T-cell (primary cell): ENCODE measurements around the gene MICU1. TPM values are rescaled to one million over a fixed set of nuclear protein-coding genes. Genes with fewer than 3 reads are reported as not detected.
"Not testable (repeated sequence)": the region's sequence is repeated elsewhere in the genome, so short reads cannot be mapped to it uniquely, and the experiment has no call there.

Source experiments
- ATAC-seq, 4 experiments: fragments of 200-7000 bp in 3 of 4; fragments of 150-1000 bp in 1 of 4; cut with Tn5 transposase; replicated peaks in 1 of 4; 1 replicate in 3 of 4; 2 replicates in 1 of 4; pipeline ENCODE4 v1.10.0; 2021; ENCODE audit warnings: moderate library complexity in 3 of 4, mild to moderate bottlenecking in 2 of 4, moderate number of reproducible peaks in 1 of 4
- CTCF ChIA-PET, 2 donors: fragments of 300-600 bp; sonication (Branson Sonifier 250); formaldehyde crosslinking; loops; one replicate each; lab custom pipeline; 2022; ENCODE audit warnings: antibody characterized with exemption in 2 of 2; lab: Charles Lee
- POLR2A ChIA-PET, 2 donors: fragments of 300-600 bp; sonication (Branson Sonifier 250); formaldehyde crosslinking; loops; one replicate each; lab custom pipeline; 2022; ENCODE audit warnings: antibody characterized with exemption in 2 of 2; lab: Charles Lee
- DNase-seq, 35 experiments: peaks; one replicate each; pipeline versions ENCODE4 v3.0.0 to v3.0.0-alpha.2; 2013 to 2023
- H3K27ac ChIP-seq: one replicate; pipeline ENCODE4 v1.5.1; 2013; ENCODE audit warnings: low read length
- H3K27me3 ChIP-seq, 2 experiments: replicated peaks in 1 of 2; 1 replicate in 1 of 2; 2 replicates in 1 of 2; pipeline versions ENCODE4 v1.6.1 to v1.7.0; 2013; ENCODE audit warnings: low read length in 1 of 2, mixed read lengths in 1 of 2; ENCODE audit not compliant: control insufficient read depth in 2 of 2, insufficient read depth in 2 of 2; ENCODE audit errors: extremely low read depth in 1 of 2
- H3K36me3 ChIP-seq, 2 donors: 1 replicate in 1 of 2; 2 replicates in 1 of 2; pipeline versions ENCODE4 v1.6.1 to v1.7.0; 2013; ENCODE audit warnings: low read length in 1 of 2; ENCODE audit not compliant: control insufficient read depth in 2 of 2, insufficient read depth in 1 of 2; ENCODE audit errors: extremely low read depth in 1 of 2
- H3K4me1 ChIP-seq, 2 experiments: 1 replicate in 1 of 2; 2 replicates in 1 of 2; pipeline versions ENCODE4 v1.6.1 to v1.7.0; 2013; ENCODE audit warnings: low read length in 2 of 2, mixed read lengths in 1 of 2; ENCODE audit not compliant: insufficient read depth in 2 of 2, control insufficient read depth in 1 of 2; ENCODE audit errors: extremely low read depth in 1 of 2
- H3K4me3 ChIP-seq, 2 donors: 1 replicate in 1 of 2; 2 replicates in 1 of 2; pipeline versions ENCODE4 v1.5.1 to v1.7.0; 2013; ENCODE audit warnings: mild to moderate bottlenecking in 2 of 2, low read length in 1 of 2, moderate library complexity in 1 of 2; ENCODE audit not compliant: control insufficient read depth in 1 of 2; ENCODE audit errors: extremely low read depth in 1 of 2
- H3K9me3 ChIP-seq: 2 replicates; pipeline ENCODE4 v1.7.0; 2013
- H3K27ac Mint-ChIP-seq, 2 donors: one replicate each; pipeline ENCODE4 v1.8.0; 2020 to 2021; ENCODE audit warnings: mild to moderate bottlenecking in 2 of 2, mixed read lengths in 2 of 2
- H3K27me3 Mint-ChIP-seq, 2 donors: one replicate each; pipeline ENCODE4 v1.8.0; 2021 to 2022; ENCODE audit warnings: mixed read lengths in 2 of 2
- H3K36me3 Mint-ChIP-seq: one replicate; pipeline ENCODE4 v1.8.0; 2021; ENCODE audit warnings: mixed read lengths
- H3K4me1 Mint-ChIP-seq, 3 donors: one replicate each; pipeline ENCODE4 v1.8.0; 2020 to 2022; ENCODE audit warnings: mixed read lengths in 3 of 3, mild to moderate bottlenecking in 1 of 3
- H3K4me3 Mint-ChIP-seq, 3 donors: one replicate each; pipeline ENCODE4 v1.8.0; 2020 to 2022; ENCODE audit warnings: mild to moderate bottlenecking in 3 of 3, mixed read lengths in 3 of 3, moderate library complexity in 3 of 3
- H3K9me3 Mint-ChIP-seq, 3 donors: one replicate each; pipeline ENCODE4 v1.8.0; 2020 to 2022; ENCODE audit warnings: mixed read lengths in 3 of 3
- WGBS: methylation state at CpG from one replicate; pipeline ENCODE4 v1.1.5; 2013; ENCODE audit warnings: missing lambda C conversion rate; ENCODE audit not compliant: insufficient coverage; 5-methylcytosine and 5-hydroxymethylcytosine counted together
- total RNA-seq, 35 experiments: library from RNA in 6 of 35; stranded (reverse) in 6 of 35; fragments of 120-200 nt in 1 of 35; gene quantifications; one replicate each; pipeline versions ENCODE4 v1.2.1 to v1.2.4 and lab custom pipeline; 2013 to 2026

Gene MICU1
- total RNA-seq, 5 donors from 2014 or later (not counting 1 experiment from before 2014, with no cell fraction given), result 16.9 to 23.3 (median 19.9) TPM

- ATAC-seq (no peak), DNase-seq (no peak)
- Mint-ChIP-seq H3K27me3 (no peaks in the 10 kb centered on the region), H3K36me3 (peaks cover 33% of the 10 kb centered on the region), H3K4me1 (peaks cover 45 to 57% (median 47%) of the 10 kb centered on the region in 3 donors), H3K27ac (no peak overlapping the region), H3K4me3 (peak overlapping the region in 1 of 3 donors; percentile 0), H3K9me3 (no peaks in the 10 kb centered on the region)
- no peak overlapping the region for H3K27ac ChIP-seq
- POLR2A ChIA-PET, result interaction anchor here in 1 of 2 donors (0.6 kb wide), 2 partner anchors 326 to 740 kb away, joined by 13 to 14 read pairs; no protein-coding TSS in a partner anchor
- WGBS, result no CpG with 5 or more reads among the region's 2 CpGs
- H3K9me3 ChIP-seq, result no peaks in the 10 kb centered on the region
- H3K4me1 ChIP-seq, result peaks cover 6 to 33% of the 10 kb centered on the region in 2 experiments
- CTCF ChIA-PET, result no interaction called here
- no peaks in the 10 kb centered on the region for H3K27me3 ChIP-seq
- no peak overlapping the region for H3K4me3 ChIP-seq
- peaks cover 8 to 39% of the 10 kb centered on the region in 2 donors for H3K36me3 ChIP-seq
These were observed 276.4 kb downstream of the MICU1 start for GRCh38 chr10:72349438-72349837.

GRCh38 chr10:72348282-72348681, 277.6 kb downstream of the MICU1 start:
- POLR2A ChIA-PET, result interaction anchor here in 1 of 2 donors (0.6 kb wide), 1 partner anchor 54 kb away, joined by 3 read pairs; no protein-coding TSS in a partner anchor
- Histone ChIP-seq H3K27ac (no peak overlapping the region), H3K36me3 (peaks cover 8 to 50% of the 10 kb centered on the region in 2 donors), H3K4me1 (peaks cover 1 to 26% of the 10 kb centered on the region in 2 experiments), H3K9me3 (no peaks in the 10 kb centered on the region), H3K27me3 (no peaks in the 10 kb centered on the region), H3K4me3 (no peak overlapping the region)
- Mint-ChIP-seq H3K4me3 (no peak overlapping the region), H3K27ac (no peak overlapping the region), H3K9me3 (no peaks in the 10 kb centered on the region), H3K27me3 (no peaks in the 10 kb centered on the region), H3K36me3 (peaks cover 40% of the 10 kb centered on the region), H3K4me1 (peaks cover 39 to 54% (median 42%) of the 10 kb centered on the region in 3 donors)
- DNase-seq, result no peak
- CTCF ChIA-PET, result no interaction called here
- WGBS, result 97% methylated on average over 7 of the region's 7 CpGs
- no peak for ATAC-seq

- not testable (repeated sequence) for H3K9me3 Mint-ChIP-seq, H3K4me3 ChIP-seq, H3K9me3 ChIP-seq, H3K27ac Mint-ChIP-seq, H3K27ac ChIP-seq, ATAC-seq, H3K27me3 Mint-ChIP-seq, H3K4me3 Mint-ChIP-seq, H3K27me3 ChIP-seq, DNase-seq
- H3K36me3 Mint-ChIP-seq, result peaks cover 32% of the 10 kb centered on the region
- WGBS, result 100% methylated on average over 5 of the region's 7 CpGs
- H3K36me3 ChIP-seq, result peaks cover 14 to 68% of the 10 kb centered on the region in 2 donors
- peaks cover 17 to 34% (median 20%) of the 10 kb centered on the region in 3 donors for H3K4me1 Mint-ChIP-seq
- POLR2A ChIA-PET, result interaction anchor here (0.6 to 0.7 kb wide), 5 partner anchors 28 to 207 kb away, joined by 3 to 10 read pairs (median 3); no protein-coding TSS in a partner anchor
- peaks cover 0 to 17% of the 10 kb centered on the region in 2 experiments for H3K4me1 ChIP-seq
- CTCF ChIA-PET, result interaction anchor here in 1 of 2 donors (0.7 kb wide), 1 partner anchor 38 kb away, joined by 3 read pairs; no protein-coding TSS in a partner anchor
These were observed 279.8 kb downstream of the MICU1 start for GRCh38 chr10:72346117-72346516.

- Histone ChIP-seq H3K9me3 (no peaks in the 10 kb centered on the region), H3K4me1 (peaks cover 2 to 23% of the 10 kb centered on the region in 2 experiments), H3K36me3 (peaks cover 17 to 70% of the 10 kb centered on the region in 2 donors), H3K27ac (peak overlapping the region; percentile 44), H3K27me3 (no peaks in the 10 kb centered on the region), H3K4me3 (no peak overlapping the region)
- 32% methylated on average over 5 of the region's 11 CpGs for WGBS
- DNase-seq (no peak), ATAC-seq (peak in 2 of 4 experiments; percentile 10 to 24)
- Mint-ChIP-seq H3K4me1 (peaks cover 17 to 32% (median 25%) of the 10 kb centered on the region in 3 donors), H3K27ac (peak overlapping the region; percentile 52 to 85), H3K9me3 (no peaks in the 10 kb centered on the region), H3K27me3 (no peaks in the 10 kb centered on the region), H3K4me3 (no peak overlapping the region), H3K36me3 (peaks cover 31% of the 10 kb centered on the region)
- ChIA-PET CTCF (interaction anchor here (0.5 to 1.1 kb wide), 6 partner anchors 14 to 750 kb away, joined by 3 to 6 read pairs (median 4); no protein-coding TSS in a partner anchor), POLR2A (interaction anchor here (0.5 to 0.6 kb wide), 2 partner anchors 210 to 213 kb away, joined by 4 to 5 read pairs; no protein-coding TSS in a partner anchor)
These were observed 280.9 kb downstream of the MICU1 start for GRCh38 chr10:72344932-72345331.

- peaks cover 19% of the 10 kb centered on the region for H3K36me3 Mint-ChIP-seq
- POLR2A ChIA-PET, result no interaction called here
- Histone ChIP-seq H3K9me3 (no peaks in the 10 kb centered on the region), H3K4me3 (no peak overlapping the region), H3K36me3 (peaks cover 13 to 63% of the 10 kb centered on the region in 2 donors), H3K27ac (no peak overlapping the region), H3K4me1 (peaks cover 2 to 21% of the 10 kb centered on the region in 2 experiments), H3K27me3 (no peaks in the 10 kb centered on the region)
- 98% methylated on average over 5 of the region's 5 CpGs for WGBS
- peak overlapping the region in 1 of 2 donors; percentile 46 for H3K27ac Mint-ChIP-seq
- no peak for DNase-seq
- H3K4me3 Mint-ChIP-seq, result no peak overlapping the region
- CTCF ChIA-PET, result interaction anchor here (0.5 to 1.7 kb wide), 8 partner anchors 14 to 1438 kb away, joined by 3 to 8 read pairs (median 3); no protein-coding TSS in a partner anchor
- H3K27me3 Mint-ChIP-seq, result no peaks in the 10 kb centered on the region
- peaks cover 9 to 19% (median 16%) of the 10 kb centered on the region in 3 donors for H3K4me1 Mint-ChIP-seq
- no peaks in the 10 kb centered on the region for H3K9me3 Mint-ChIP-seq
- ATAC-seq, result no peak
These were observed 283.0 kb downstream of the MICU1 start for GRCh38 chr10:72342911-72343310.

GRCh38 chr10:72340510-72341261, 285.2 kb downstream of the MICU1 start:
- ATAC-seq (peak; percentile 47 to 65 (median 58)), DNase-seq (peak in 34 of 35 experiments; percentile 47 to 85 (median 72))
- WGBS, result 39% methylated on average over 14 of the region's 28 CpGs
- H3K36me3 ChIP-seq, result peaks cover 19 to 73% of the 10 kb centered on the region in 2 donors
- Mint-ChIP-seq H3K27me3 (no peaks in the 10 kb centered on the region), H3K9me3 (no peaks in the 10 kb centered on the region), H3K4me1 (peaks cover 30 to 37% (median 34%) of the 10 kb centered on the region in 3 donors), H3K27ac (peak overlapping the region in 1 of 2 donors; percentile 59), H3K36me3 (peaks cover 21% of the 10 kb centered on the region), H3K4me3 (no peak overlapping the region)
- peaks cover 14 to 38% of the 10 kb centered on the region in 2 experiments for H3K4me1 ChIP-seq
- no peak overlapping the region for H3K27ac ChIP-seq
- no peak overlapping the region for H3K4me3 ChIP-seq
- POLR2A ChIA-PET, result interaction anchor here in 1 of 2 donors (0.8 kb wide), 1 partner anchor 496 kb away, joined by 3 read pairs; no protein-coding TSS in a partner anchor
- CTCF ChIA-PET, result interaction anchor here (0.6 to 1.6 kb wide), 4 partner anchors 34 to 280 kb away, joined by 3 to 4 read pairs (median 4); no protein-coding TSS in a partner anchor
- H3K9me3 ChIP-seq, result no peaks in the 10 kb centered on the region
- H3K27me3 ChIP-seq, result no peaks in the 10 kb centered on the region
